ENCODE results near the gene CAVIN2.

CAVIN2 gene

DNA sequence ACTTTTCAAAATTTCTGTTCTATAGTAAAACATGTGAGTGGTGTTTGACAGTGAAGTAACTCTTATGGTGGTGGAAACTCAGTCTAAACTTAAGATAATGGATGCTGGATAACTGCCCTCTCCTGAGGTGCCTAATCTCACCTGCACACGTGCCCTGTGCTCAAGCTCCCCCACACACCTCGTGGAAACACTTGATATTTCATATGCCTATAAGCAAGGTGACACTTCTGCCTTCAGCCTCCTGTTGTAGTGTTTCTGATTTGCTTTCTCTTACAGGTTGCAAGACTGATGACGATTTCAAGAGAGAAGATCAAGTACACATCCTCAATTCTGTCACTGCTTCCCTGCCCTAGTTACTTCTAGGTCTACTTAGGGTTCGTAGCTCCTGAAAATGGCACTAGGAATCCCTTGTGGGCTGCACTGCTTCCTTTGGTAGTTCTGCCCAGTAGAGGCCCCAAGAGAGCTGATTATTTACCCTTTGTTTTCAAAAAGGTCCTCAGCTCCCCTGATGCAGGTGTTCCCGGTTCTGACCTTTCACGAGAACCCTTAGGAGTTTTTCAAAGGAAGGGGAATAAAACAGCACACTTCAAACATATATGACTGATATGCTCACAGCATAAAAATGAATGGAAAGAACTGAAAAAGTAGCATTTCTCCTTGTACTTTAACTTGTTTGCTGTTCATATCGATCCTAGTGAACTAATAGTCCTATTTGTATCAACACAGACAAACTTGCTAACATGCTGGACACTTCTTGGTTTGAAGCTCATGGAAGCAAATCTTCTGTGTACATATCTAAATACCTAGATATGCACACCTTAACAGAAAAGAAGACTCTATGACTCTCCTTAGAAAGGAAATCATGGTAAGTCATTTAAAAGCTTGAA lies 6.7 kb downstream of the CAVIN2 start:
- no peak for FAIRE-seq

GRCh38 chr2:191838526-191838925 lies 8.4 kb downstream of the CAVIN2 start:
- DNase-seq (ENCODE audit: low spot score) (no peak), FAIRE-seq (no peak)

More for the DNA sequence above, 6.7 kb downstream of the CAVIN2 start:
- DNase-seq (ENCODE audit: low spot score) = no peak

GRCh38 chr2:191836853-191837769 lies 9.8 kb downstream of the CAVIN2 start:
- FAIRE-seq (no peak), DNase-seq (ENCODE audit: low spot score) (no peak)

- FAIRE-seq = no peak
- no peak for DNase-seq (ENCODE audit: low spot score)
These were observed 10.4 kb downstream of the CAVIN2 start for GRCh38 chr2:191836471-191836852.

GRCh38 chr2:191835539-191836350 lies 11.1 kb downstream of the CAVIN2 start:
- DNase-seq (ENCODE audit: low spot score) (no peak), FAIRE-seq (no peak)

DNA sequence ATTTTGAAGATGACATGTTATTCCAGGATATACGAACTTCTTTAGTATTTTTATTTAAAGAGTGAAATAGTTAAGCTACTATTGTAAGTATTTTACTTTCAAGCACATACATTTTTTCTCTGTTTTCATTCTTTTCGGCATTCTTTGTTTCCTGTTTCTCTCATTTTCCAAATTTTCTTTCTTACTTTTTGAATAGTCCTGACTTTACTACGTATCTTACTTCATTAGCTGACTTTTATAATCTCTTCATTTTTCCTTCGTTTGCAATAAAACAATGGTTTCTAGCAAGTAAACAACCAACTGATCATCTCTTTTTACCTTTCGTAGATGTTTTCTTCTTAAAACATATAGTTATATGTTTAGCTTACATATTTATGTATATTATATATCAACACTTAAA lies 11.8 kb downstream of the CAVIN2 start:
- FAIRE-seq (no peak), DNase-seq (ENCODE audit: low spot score) (no peak)

DNA sequence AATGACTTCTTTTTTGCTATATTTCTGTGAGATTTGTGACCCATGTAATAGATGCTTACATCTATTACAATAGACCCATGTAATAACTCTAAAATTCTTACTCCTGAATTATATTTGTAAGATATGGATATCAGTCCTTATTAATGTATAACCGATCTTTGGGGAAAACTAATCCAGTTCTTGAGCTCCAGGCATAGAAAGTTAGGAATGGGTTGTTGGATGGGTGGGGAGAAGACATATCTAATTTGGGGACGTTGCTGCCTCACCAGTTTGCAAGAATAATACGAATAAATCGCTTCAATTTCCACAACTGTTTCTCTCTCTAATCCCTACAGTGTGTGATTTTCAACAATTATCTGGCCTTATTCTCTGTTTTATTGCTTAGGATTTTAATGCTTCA lies 13.5 kb downstream of the CAVIN2 start:
- no peak for FAIRE-seq

DNA sequence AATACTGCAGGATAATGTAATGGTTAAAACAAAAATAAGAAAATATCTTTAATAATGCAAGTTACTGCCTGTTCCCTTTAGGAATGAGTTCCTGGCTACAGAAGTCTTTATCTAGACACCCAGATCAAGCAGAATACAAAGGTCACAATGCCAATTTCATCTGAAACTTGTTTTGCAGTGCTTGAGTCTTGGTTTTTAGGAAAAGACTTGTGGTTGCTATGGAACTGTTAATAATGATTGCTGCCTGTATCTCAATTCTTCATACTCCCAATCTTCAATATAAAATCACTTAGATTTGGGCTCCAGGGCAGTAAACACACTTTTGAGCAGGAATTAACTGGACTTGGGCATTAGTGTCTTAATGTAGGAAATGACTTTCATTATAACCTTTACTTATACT lies 14.2 kb downstream of the CAVIN2 start:
- DNase-seq (ENCODE audit: low spot score) (no peak), FAIRE-seq (no peak)

More for the DNA sequence above, 13.5 kb downstream of the CAVIN2 start:
- DNase-seq (ENCODE audit: low spot score) = no peak

DNA sequence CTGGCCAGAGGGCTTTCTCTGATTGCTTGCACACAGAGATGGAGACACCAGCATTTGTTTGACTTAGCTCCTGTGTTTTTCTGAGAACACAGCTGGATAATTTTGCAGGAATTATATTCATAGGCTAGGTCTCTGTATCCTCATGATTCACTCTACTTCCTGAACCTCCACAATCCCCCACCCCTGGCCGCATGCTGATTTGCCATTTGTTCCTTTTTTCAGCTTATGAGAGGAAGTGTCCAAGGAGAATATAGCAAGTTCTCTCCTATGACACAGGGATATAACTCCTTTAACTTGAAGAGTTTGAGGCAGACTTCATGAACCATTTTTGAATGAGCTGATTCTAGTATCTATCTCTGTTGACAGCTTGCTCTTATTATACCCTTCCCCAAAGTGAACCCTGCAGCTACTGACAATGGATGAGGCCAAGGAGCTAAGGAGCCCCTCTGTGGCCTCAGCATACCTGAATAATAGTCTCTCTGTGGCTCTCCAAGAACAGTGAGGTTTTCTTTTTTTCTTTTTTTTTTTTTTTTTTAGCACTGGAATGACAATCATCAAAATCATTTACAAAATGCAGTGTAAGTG lies 15.4 kb downstream of the CAVIN2 start:
- no peak for DNase-seq (ENCODE audit: low spot score)
- no peak for FAIRE-seq

DNA sequence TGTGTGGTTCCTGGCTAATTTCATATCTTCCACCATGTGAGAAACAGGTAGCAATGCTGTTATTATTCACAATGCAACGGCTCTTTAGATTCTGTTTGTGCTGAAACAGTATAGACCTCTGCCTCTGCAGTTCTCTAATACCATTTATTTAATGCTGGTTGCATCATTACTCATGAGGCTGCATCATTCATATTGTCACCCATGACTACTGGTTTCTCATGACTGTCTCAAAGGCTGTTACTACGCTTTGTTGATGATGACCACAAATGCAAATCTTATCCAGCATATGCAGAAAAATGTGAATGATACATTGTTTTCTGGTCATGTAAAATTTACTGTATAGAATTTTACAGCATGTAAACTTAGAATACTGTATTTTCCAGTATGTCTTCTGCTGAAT lies 22.5 kb downstream of the CAVIN2 start:
- FAIRE-seq (no peak), DNase-seq (ENCODE audit: low spot score) (no peak)

- DNase-seq (ENCODE audit: low spot score) (no peak), FAIRE-seq (no peak)
These were observed 25.8 kb downstream of the CAVIN2 start for GRCh38 chr2:191821078-191821477.

DNA sequence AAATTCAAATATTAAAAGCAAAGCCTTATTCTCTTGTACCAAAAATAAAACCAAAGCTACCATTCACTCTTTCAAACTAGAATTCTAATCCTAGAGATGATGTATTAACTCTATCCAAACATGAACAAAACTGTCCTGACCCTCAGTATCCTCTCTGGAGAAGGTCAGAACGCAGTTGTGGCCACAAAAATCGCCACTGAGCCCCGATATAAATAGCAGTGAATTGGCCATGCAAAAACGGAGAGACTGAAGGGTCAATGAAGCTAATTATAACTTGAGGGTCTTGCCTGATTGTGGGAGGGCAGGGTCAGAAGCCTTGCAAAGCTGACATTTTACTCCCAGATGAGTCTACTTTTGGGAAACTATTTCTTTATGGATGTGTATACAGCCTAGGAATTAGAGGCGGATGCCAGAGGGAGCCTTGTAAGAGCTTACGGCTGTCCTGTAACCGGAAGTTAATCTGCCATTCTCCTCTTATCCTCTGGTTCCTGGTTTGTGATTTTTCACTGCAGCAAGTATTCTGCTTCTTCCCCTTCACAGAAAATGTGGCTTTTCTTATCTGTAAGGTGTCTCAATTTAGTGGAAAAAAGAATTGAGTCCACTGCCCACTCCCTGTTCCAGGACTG lies 28.1 kb downstream of the CAVIN2 start:
- no peak for DNase-seq (ENCODE audit: low spot score)
- no peak for FAIRE-seq

DNA sequence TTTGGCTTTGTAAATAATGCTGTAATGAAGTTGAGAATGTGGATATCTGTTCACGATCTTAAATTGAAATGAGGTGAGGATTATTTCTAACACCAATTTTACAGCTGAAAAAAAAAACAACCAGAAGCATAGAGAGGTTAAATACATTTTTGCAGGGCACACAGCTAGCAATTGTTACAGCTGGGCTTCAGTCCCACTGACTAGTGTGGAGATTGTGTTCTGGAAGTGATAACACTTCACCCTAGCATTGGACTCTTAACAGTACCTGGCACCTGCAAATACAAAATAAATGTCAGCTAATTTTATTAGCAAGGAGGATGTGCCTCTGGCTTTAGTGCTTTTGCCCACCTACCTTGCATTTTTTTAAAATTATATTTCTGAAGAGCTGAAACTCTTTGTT lies 28.8 kb downstream of the CAVIN2 start:
- FAIRE-seq (no peak), DNase-seq (ENCODE audit: low spot score) (no peak)

DNA sequence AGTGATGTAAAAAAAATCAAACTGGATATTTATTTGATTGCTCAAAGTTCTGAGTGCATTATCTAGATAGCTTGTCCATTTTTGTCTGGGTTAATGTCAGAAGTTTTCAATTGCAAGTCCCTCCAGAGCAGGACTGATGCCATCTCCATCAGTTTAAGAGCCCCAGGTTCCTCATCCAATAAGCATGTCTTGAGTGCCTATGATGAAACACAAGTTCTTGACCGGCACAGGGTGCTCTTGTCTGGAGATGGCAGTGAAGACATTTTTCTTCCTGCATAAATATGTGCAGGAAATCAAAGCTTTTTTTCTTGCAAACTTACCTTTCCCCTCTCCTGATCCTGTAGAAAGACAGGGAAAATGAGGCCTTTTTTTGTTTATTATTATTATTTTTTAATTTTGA lies 31.9 kb downstream of the CAVIN2 start:
- no peak for FAIRE-seq
- no peak for DNase-seq (ENCODE audit: low spot score)

DNA sequence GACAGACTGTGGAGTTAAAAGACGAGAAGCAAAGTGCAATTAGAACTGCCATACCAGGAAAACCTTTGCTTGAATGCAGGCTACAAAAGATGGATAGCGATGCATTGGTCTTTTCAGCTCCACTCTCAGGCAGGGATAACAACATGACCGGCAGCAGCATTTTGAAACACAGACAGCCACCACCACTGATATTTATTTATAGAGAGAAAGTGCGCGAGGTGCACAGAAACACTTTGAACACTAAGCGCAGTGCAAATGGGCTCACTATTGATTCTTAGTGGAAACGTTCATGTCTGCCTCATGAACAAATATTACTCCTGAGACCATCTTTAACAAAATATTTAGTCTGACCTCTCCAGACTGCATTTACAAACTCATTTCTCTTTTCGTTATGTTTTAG lies 32.9 kb downstream of the CAVIN2 start:
- FAIRE-seq (no peak), DNase-seq (ENCODE audit: low spot score) (no peak)

DNA sequence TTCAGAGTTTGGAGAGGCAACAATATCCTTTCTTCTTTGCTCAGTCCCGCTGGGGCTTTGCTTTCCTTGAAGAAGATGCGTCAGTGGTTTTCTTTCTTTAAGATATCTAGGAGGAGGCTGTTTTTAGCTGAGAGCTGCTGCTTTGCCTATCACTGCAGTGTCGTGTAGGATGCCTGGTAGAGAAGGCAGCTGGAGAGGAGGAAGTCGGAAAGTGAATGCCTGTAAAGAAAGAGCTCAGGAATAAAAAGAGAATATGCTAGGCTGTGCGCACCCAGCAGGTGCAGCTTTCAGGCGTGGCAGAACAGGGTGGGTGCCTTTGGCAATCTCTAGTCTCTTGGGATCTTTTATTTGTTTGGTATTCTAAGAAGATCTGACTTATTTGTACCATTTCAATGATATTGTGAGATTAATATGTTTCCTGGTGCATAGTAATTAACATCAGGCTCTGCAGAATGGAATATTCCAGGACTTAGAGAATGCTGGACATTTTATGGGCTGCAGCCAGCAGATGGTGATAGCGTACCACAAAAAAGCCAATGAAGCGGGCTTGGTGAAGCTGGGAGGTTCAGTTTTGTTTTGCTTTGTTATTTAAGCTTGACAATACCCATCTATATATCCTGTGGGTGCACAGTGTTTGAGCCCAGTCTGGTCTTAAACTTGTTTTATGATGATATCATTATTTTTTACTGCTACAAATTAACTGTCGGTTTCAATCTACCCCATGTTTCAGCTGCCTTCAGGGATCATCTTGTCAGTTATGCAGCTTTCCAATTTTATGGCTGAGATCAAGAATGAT lies 34.9 kb downstream of the CAVIN2 start:
- DNase-seq (ENCODE audit: low spot score) (peak; percentile 65), FAIRE-seq (no peak)

- DNase-seq (ENCODE audit: low spot score) (no peak), FAIRE-seq (no peak)
These were observed 40.5 kb downstream of the CAVIN2 start for GRCh38 chr2:191806396-191806795.

GRCh38 chr2:191804766-191805165 lies 42.1 kb downstream of the CAVIN2 start:
- DNase-seq (ENCODE audit: low spot score) = no peak
- no peak for FAIRE-seq

- FAIRE-seq (no peak), DNase-seq (ENCODE audit: low spot score) (no peak)
These were observed 43.9 kb downstream of the CAVIN2 start for GRCh38 chr2:191803007-191803406.

- DNase-seq (ENCODE audit: low spot score) (no peak), FAIRE-seq (no peak)
These were observed 44.7 kb downstream of the CAVIN2 start for GRCh38 chr2:191802180-191802579.
